GM12878 (cell line): ENCODE data around the gene ASIC4.

Source experiments
- EZH2 ChIP-seq: IDR thresholded peaks from 2 replicates; pipeline ENCODE4 v1.6.1; 2012; ENCODE audit warnings: low read depth, mild to moderate bottlenecking, control low read depth, inconsistent platforms, low read length, borderline replicate concordance; ENCODE audit not compliant: control insufficient read depth
- NFIC ChIP-seq: IDR thresholded peaks from 2 replicates; pipeline ENCODE4 v1.6.1; 2012; ENCODE audit warnings: low read depth, mild to moderate bottlenecking, inconsistent platforms, low read length, moderate library complexity

- TF ChIP-seq EZH2, result no peak
- TF ChIP-seq NFIC, result no peak
These were observed 43.8 kb downstream of the ASIC4 start for GRCh38 chr2:219557791-219558785.
